ENCODE measurements around the gene EVI5L. TPM values are rescaled to one million over a fixed set of nuclear protein-coding genes. Genes with fewer than 3 reads are reported as not detected.

Gene EVI5L
- total and polyA plus RNA-seq, 2 of the 13 experiments (the other 11 are each of a cell fraction or from before 2014, with no cell fraction given), result 1.7 to 2.4 TPM

DNA sequence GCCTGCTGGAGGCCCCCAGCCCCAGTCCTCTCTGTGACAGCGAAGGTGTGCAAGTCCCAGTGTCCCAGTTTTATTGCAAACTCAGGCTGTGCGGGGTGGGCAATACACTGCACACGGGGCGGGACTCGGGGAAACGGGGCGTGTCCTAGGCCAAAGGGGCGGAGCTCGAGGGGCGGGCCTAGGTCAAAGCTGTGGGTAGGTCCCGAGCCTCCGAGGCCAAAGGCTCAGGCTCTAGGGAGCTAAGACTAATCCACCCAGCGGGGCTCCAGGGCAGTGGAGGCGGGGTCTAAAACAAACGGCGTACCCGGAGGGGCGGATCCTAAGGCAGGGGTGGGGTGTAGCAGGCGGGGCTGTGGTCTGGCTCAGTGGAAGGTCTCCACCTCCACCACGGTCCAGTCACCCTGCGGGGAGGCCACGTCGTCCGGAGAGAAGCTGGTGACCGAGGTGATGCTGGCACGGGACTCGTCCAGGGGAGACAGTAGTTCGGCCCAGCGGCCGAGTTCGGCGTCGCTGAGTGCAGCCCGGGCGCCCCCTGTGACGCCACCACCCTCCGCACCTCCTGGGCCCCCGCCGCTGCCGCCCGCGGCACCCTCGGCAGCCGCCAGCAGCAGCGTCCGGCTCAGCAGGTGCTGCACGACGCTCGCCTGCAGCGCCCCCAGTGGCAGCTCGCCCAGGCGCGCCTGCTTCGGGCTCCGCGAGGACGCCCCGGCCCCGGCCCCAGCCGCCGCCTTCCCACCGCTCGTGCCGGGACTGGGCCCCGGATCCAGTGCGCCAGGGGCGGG, 38.8 kb downstream of the EVI5L start (continued):
- TF ChIP-seq SAFB2 (CRISPR knock-in tag; IDR thresholded peaks at IDR 0.05; ENCODE audit: borderline replicate concordance, low read depth) (peak; percentile 46; the same call in 1 of the 2 replicates), SIN3A (IDR thresholded peaks at IDR 0.05; ENCODE audit: borderline replicate concordance, low read depth, low read length) (0 out of 2 replicates have a peak, but pooled peaks have one; percentile 27), KDM5B (CRISPR knock-in tag; IDR thresholded peaks at IDR 0.05; ENCODE audit: borderline replicate concordance) (no peak; the same call in 1 of the 2 replicates), HOXA3 (CRISPR knock-in tag; IDR thresholded peaks at IDR 0.05) (0 out of 2 replicates have a peak, but pooled peaks have one; percentile 48), CEBPG (CRISPR knock-in tag; IDR thresholded peaks at IDR 0.05) (no peak), GFI1 (CRISPR knock-in tag; IDR thresholded peaks at IDR 0.05; ENCODE audit: borderline replicate concordance) (peak; percentile 68; the same call in 1 of the 2 replicates), ZNF143 (CRISPR knock-in tag; IDR thresholded peaks at IDR 0.05) (no peak), PPARG (CRISPR knock-in tag; conservative IDR thresholded peaks at IDR 0.05) (peak; percentile 33; the same call in 1 of the 2 replicates)
- TF ChIP-seq, protein P1, sequence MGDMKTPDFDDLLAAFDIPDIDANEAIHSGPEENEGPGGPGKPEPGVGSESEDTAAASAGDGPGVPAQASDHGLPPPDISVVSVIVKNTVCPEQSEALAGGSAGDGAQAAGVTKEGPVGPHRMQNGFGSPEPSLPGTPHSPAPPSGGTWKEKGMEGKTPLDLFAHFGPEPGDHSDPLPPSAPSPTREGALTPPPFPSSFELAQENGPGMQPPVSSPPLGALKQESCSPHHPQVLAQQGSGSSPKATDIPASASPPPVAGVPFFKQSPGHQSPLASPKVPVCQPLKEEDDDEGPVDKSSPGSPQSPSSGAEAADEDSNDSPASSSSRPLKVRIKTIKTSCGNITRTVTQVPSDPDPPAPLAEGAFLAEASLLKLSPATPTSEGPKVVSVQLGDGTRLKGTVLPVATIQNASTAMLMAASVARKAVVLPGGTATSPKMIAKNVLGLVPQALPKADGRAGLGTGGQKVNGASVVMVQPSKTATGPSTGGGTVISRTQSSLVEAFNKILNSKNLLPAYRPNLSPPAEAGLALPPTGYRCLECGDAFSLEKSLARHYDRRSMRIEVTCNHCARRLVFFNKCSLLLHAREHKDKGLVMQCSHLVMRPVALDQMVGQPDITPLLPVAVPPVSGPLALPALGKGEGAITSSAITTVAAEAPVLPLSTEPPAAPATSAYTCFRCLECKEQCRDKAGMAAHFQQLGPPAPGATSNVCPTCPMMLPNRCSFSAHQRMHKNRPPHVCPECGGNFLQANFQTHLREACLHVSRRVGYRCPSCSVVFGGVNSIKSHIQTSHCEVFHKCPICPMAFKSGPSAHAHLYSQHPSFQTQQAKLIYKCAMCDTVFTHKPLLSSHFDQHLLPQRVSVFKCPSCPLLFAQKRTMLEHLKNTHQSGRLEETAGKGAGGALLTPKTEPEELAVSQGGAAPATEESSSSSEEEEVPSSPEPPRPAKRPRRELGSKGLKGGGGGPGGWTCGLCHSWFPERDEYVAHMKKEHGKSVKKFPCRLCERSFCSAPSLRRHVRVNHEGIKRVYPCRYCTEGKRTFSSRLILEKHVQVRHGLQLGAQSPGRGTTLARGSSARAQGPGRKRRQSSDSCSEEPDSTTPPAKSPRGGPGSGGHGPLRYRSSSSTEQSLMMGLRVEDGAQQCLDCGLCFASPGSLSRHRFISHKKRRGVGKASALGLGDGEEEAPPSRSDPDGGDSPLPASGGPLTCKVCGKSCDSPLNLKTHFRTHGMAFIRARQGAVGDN (CRISPR knock-in tag; IDR thresholded peaks at IDR 0.05), result peak; percentile 75
- TF ChIP-seq, protein P2, sequence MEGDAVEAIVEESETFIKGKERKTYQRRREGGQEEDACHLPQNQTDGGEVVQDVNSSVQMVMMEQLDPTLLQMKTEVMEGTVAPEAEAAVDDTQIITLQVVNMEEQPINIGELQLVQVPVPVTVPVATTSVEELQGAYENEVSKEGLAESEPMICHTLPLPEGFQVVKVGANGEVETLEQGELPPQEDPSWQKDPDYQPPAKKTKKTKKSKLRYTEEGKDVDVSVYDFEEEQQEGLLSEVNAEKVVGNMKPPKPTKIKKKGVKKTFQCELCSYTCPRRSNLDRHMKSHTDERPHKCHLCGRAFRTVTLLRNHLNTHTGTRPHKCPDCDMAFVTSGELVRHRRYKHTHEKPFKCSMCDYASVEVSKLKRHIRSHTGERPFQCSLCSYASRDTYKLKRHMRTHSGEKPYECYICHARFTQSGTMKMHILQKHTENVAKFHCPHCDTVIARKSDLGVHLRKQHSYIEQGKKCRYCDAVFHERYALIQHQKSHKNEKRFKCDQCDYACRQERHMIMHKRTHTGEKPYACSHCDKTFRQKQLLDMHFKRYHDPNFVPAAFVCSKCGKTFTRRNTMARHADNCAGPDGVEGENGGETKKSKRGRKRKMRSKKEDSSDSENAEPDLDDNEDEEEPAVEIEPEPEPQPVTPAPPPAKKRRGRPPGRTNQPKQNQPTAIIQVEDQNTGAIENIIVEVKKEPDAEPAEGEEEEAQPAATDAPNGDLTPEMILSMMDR (CRISPR knock-in tag; IDR thresholded peaks at IDR 0.05), result peak; percentile 70; the same call in 1 of the 2 replicates
- TF ChIP-seq, protein P3, sequence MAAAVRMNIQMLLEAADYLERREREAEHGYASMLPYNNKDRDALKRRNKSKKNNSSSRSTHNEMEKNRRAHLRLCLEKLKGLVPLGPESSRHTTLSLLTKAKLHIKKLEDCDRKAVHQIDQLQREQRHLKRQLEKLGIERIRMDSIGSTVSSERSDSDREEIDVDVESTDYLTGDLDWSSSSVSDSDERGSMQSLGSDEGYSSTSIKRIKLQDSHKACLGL (CRISPR knock-in tag; IDR thresholded peaks at IDR 0.05), result peak; percentile 37; the same call in 1 of the 2 replicates
- TF ChIP-seq, protein P4, sequence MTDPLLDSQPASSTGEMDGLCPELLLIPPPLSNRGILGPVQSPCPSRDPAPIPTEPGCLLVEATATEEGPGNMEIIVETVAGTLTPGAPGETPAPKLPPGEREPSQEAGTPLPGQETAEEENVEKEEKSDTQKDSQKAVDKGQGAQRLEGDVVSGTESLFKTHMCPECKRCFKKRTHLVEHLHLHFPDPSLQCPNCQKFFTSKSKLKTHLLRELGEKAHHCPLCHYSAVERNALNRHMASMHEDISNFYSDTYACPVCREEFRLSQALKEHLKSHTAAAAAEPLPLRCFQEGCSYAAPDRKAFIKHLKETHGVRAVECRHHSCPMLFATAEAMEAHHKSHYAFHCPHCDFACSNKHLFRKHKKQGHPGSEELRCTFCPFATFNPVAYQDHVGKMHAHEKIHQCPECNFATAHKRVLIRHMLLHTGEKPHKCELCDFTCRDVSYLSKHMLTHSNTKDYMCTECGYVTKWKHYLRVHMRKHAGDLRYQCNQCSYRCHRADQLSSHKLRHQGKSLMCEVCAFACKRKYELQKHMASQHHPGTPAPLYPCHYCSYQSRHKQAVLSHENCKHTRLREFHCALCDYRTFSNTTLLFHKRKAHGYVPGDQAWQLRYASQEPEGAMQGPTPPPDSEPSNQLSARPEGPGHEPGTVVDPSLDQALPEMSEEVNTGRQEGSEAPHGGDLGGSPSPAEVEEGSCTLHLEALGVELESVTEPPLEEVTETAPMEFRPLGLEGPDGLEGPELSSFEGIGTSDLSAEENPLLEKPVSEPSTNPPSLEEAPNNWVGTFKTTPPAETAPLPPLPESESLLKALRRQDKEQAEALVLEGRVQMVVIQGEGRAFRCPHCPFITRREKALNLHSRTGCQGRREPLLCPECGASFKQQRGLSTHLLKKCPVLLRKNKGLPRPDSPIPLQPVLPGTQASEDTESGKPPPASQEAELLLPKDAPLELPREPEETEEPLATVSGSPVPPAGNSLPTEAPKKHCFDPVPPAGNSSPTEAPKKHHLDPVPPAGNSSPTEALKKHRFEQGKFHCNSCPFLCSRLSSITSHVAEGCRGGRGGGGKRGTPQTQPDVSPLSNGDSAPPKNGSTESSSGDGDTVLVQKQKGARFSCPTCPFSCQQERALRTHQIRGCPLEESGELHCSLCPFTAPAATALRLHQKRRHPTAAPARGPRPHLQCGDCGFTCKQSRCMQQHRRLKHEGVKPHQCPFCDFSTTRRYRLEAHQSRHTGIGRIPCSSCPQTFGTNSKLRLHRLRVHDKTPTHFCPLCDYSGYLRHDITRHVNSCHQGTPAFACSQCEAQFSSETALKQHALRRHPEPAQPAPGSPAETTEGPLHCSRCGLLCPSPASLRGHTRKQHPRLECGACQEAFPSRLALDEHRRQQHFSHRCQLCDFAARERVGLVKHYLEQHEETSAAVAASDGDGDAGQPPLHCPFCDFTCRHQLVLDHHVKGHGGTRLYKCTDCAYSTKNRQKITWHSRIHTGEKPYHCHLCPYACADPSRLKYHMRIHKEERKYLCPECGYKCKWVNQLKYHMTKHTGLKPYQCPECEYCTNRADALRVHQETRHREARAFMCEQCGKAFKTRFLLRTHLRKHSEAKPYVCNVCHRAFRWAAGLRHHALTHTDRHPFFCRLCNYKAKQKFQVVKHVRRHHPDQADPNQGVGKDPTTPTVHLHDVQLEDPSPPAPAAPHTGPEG (CRISPR knock-in tag; IDR thresholded peaks at IDR 0.05), result peak; percentile 48; the same call in 1 of the 2 replicates
